ENCODE measurements around the gene VEGFA.

VEGFA gene

GRCh38 chr6:43769526-43770371, at the start of gene VEGFA:
Gene VEGFA (plus strand): TSS chr6:43770211.
- peak; percentile 54 for DNase-seq (ENCODE audit: low read depth)
- peak within 1 kb of the TSS; percentile 94 for H3K4me3 ChIP-seq (ENCODE audit: low read depth, low read length)
- TF ChIP-seq CTCF (IDR thresholded peaks at IDR 0.05; ENCODE audit: low read depth, low read length, missing control alignments): peak; percentile 97

- no peak for DNase-seq (ENCODE audit: low read depth)
- no peak for TF ChIP-seq CTCF (IDR thresholded peaks at IDR 0.05; ENCODE audit: low read depth, low read length, missing control alignments)
- no peak overlapping the region for H3K4me3 ChIP-seq (ENCODE audit: low read depth, low read length)
These were observed 49.0 kb upstream of the VEGFA start for GRCh38 chr6:43720999-43721398.

GRCh38 chr6:43722920-43723545, 47.0 kb upstream of the VEGFA start:
- no peak for TF ChIP-seq CTCF (IDR thresholded peaks at IDR 0.05; ENCODE audit: low read depth, low read length, missing control alignments)
- no peak overlapping the region for H3K4me3 ChIP-seq (ENCODE audit: low read depth, low read length)
- DNase-seq (ENCODE audit: low read depth): no peak

GRCh38 chr6:43723737-43724295, 46.2 kb upstream of the VEGFA start:
- peak; percentile 83 for TF ChIP-seq CTCF (IDR thresholded peaks at IDR 0.05; ENCODE audit: low read depth, low read length, missing control alignments)
- H3K4me3 ChIP-seq (ENCODE audit: low read depth, low read length): no peak overlapping the region
- DNase-seq (ENCODE audit: low read depth): no peak

GRCh38 chr6:43724354-43724753, 45.7 kb upstream of the VEGFA start:
- no peak for TF ChIP-seq CTCF (IDR thresholded peaks at IDR 0.05; ENCODE audit: low read depth, low read length, missing control alignments)
- no peak for DNase-seq (ENCODE audit: low read depth)
- no peak overlapping the region for H3K4me3 ChIP-seq (ENCODE audit: low read depth, low read length)

DNA sequence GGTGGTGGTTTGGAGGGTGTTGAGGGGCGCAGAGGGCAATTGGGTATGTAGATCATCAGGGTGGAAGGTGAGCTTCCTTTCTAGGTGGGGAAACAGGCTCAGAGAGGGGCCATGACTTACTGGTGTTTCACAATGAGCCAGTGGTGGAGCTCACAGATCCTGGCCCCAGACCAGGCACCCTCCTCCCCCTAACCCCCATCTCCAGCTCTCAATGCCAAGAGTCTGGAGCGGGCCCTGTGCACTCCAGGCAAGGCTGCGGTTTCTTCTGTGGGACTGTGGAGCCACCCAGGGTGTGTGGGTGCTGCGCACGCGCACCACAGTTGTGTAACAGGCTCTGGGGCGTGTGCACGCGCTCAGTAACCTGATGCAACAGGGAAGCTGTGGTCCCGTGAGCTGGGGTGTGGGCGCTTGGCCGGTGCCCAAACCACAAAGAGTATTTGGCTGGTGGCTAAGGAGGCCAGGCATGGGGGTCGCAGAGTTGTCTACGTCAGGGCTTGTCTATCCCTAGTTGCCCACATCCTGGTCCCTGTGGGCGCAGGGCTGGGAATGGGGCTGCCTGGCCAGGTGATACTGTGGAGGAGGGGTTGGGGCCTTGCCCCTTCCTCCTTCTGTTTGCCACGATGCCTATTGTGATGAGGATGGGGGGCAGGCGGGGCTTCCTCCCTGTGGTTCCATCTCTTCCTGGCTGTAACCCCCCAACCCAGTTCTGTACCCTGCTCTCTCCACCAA, 44.9 kb upstream of the VEGFA start:
- no peak overlapping the region for H3K4me3 ChIP-seq (ENCODE audit: low read depth, low read length)
- TF ChIP-seq CTCF (IDR thresholded peaks at IDR 0.05; ENCODE audit: low read depth, low read length, missing control alignments): no peak

More for the DNA sequence above, 44.9 kb upstream of the VEGFA start:
- no peak for DNase-seq (ENCODE audit: low read depth)

Measured in GM12864 (cell line).